ENCODE results near the gene TM9SF3. TPM values are rescaled to one million over a fixed set of nuclear protein-coding genes. Genes with fewer than 3 reads are reported as not detected.

The TM9SF3 gene
- total RNA-seq, 1 experiment from 2014 or later = 79.3 TPM

- H3K9ac ChIP-seq (ENCODE audit: low read length) = no peak overlapping the region
- CTCF ChIA-PET = no interaction called here
- POLR2A ChIA-PET = no interaction called here
- no peak overlapping the region for H3K4me3 ChIP-seq (replicated peaks in 1 of 2; ENCODE audit: low read depth in 1 of 2, low read length in 2 of 2)
- ATAC-seq = no peak
- H3K27me3 ChIP-seq (ENCODE audit: insufficient read depth, low read length) = no peaks in the 10 kb centered on the region
- no peaks in the 10 kb centered on the region for H3K4me1 ChIP-seq (ENCODE audit: control insufficient read depth in 1 of 2, insufficient read depth in 2 of 2, low read length in 2 of 2)
- intact Hi-C loops (cut with micrococcal nuclease) = no loop called here
- no peak for TF ChIP-seq POLR2A (IDR thresholded peaks at IDR 0.05; ENCODE audit: borderline replicate concordance, extremely low read depth, insufficient read depth, insufficient read length)
- TF ChIP-seq YY1 (IDR thresholded peaks at IDR 0.05; ENCODE audit: extremely low read depth, insufficient replicate concordance, low read depth, low read length) = no peak
- TF ChIP-seq CEBPB (IDR thresholded peaks at IDR 0.05; ENCODE audit: low read depth) = no peak
- no peak for TF ChIP-seq ZNF274 (IDR thresholded peaks at IDR 0.05; ENCODE audit: low read depth, low read length)
- no peaks in the 10 kb centered on the region for H3K9me2 ChIP-seq (ENCODE audit: insufficient read depth)
- DNase-seq (ENCODE audit: low read depth, low spot score) = no peak
- RAD21 ChIA-PET (ENCODE audit: low non-redundant PET in 1 of 2, low total read pairs in 2 of 2, uncharacterized antibody in 2 of 2, unreplicated experiment in 2 of 2) = no interaction called here
- H3K9me3 ChIP-seq (ENCODE audit: control insufficient read depth in 1 of 2, insufficient read depth in 1 of 2, low read depth in 1 of 2, low read length in 2 of 2) = no peaks in the 10 kb centered on the region
- peaks cover under 1 to 2% of the 10 kb centered on the region in 2 experiments; a peak in 2 of 4 replicates for H3K36me3 ChIP-seq (ENCODE audit: control insufficient read depth in 1 of 2, insufficient read depth in 2 of 2, low read length in 2 of 2)
- no peak overlapping the region for H3K27ac ChIP-seq (ENCODE audit: low read depth, low read length)
- BruUV-seq (replicated peaks) = no TSS peak
- H3K4me2 ChIP-seq (ENCODE audit: low read length) = no peak overlapping the region
- H2AFZ ChIP-seq (ENCODE audit: low read depth, low read length, poor library complexity, severe bottlenecking) = no peak overlapping the region
- H3K79me2 ChIP-seq (ENCODE audit: insufficient read depth, low read length) = peaks cover 99% of the 10 kb centered on the region
- H4K20me1 ChIP-seq (ENCODE audit: insufficient read depth) = peaks cover 35% of the 10 kb centered on the region; the same call in 1 of the 2 replicates
These were observed 16.3 kb downstream of the TM9SF3 start for GRCh38 chr10:96570511-96570910.

- H3K9ac ChIP-seq (ENCODE audit: low read length) = no peak overlapping the region
- H3K4me2 ChIP-seq (ENCODE audit: low read length) = no peak overlapping the region
- H4K20me1 ChIP-seq (ENCODE audit: insufficient read depth) = peaks cover 27% of the 10 kb centered on the region; the same call in 1 of the 2 replicates
- no peak for ATAC-seq
- intact Hi-C loops (cut with micrococcal nuclease) = no loop called here
- no peaks in the 10 kb centered on the region for H3K27me3 ChIP-seq (ENCODE audit: insufficient read depth, low read length)
- RAD21 ChIA-PET (ENCODE audit: low non-redundant PET in 1 of 2, low total read pairs in 2 of 2, uncharacterized antibody in 2 of 2, unreplicated experiment in 2 of 2) = no interaction called here
- H3K4me1 ChIP-seq (ENCODE audit: control insufficient read depth in 1 of 2, insufficient read depth in 2 of 2, low read length in 2 of 2) = no peaks in the 10 kb centered on the region
- no peaks in the 10 kb centered on the region for H3K9me3 ChIP-seq (ENCODE audit: control insufficient read depth in 1 of 2, insufficient read depth in 1 of 2, low read depth in 1 of 2, low read length in 2 of 2)
- CTCF ChIA-PET = no interaction called here
- POLR2A ChIA-PET = no interaction called here
- H3K4me3 ChIP-seq (replicated peaks in 1 of 2; ENCODE audit: low read depth in 1 of 2, low read length in 2 of 2) = no peak overlapping the region
- no TSS peak for BruUV-seq (replicated peaks)
- no peaks in the 10 kb centered on the region for H3K9me2 ChIP-seq (ENCODE audit: insufficient read depth)
- H3K27ac ChIP-seq (ENCODE audit: low read depth, low read length) = no peak overlapping the region
- no peak for DNase-seq (ENCODE audit: low read depth, low spot score)
- no peaks in the 10 kb centered on the region for H3K36me3 ChIP-seq (ENCODE audit: control insufficient read depth in 1 of 2, insufficient read depth in 2 of 2, low read length in 2 of 2)
- H3K79me2 ChIP-seq (ENCODE audit: insufficient read depth, low read length) = peaks cover 100% of the 10 kb centered on the region
- H2AFZ ChIP-seq (ENCODE audit: low read depth, low read length, poor library complexity, severe bottlenecking) = no peak overlapping the region
- TF ChIP-seq SIN3A (IDR thresholded peaks at IDR 0.05; ENCODE audit: low read depth) (no peak), SRF (IDR thresholded peaks at IDR 0.05; ENCODE audit: low read depth) (no peak), EZH2phosphoT487 (IDR thresholded peaks at IDR 0.05; ENCODE audit: borderline replicate concordance) (no peak), FOSL1 (IDR thresholded peaks at IDR 0.05; ENCODE audit: low read depth) (no peak), MAX (IDR thresholded peaks at IDR 0.05) (no peak), POLR2AphosphoS5 (IDR thresholded peaks at IDR 0.05; ENCODE audit: low read depth, low read length) (no peak), ZBTB33 (IDR thresholded peaks at IDR 0.05; ENCODE audit: extremely low read depth, insufficient replicate concordance, low read length) (no peak), RAD21 (IDR thresholded peaks at IDR 0.05; ENCODE audit: low read depth) (no peak), YY1 (IDR thresholded peaks at IDR 0.05; ENCODE audit: extremely low read depth, insufficient replicate concordance, low read depth, low read length) (no peak), REST (IDR thresholded peaks at IDR 0.05; ENCODE audit: low read depth) (no peak), POLR2A (IDR thresholded peaks at IDR 0.05; ENCODE audit: borderline replicate concordance, extremely low read depth, insufficient read depth, insufficient read length) (no peak), JUND (IDR thresholded peaks at IDR 0.05) (no peak)
These were observed 18.4 kb downstream of the TM9SF3 start for GRCh38 chr10:96568402-96568801.

All from HCT116 (cell line).